ENCODE results near the gene IPO11.
A peak's percentile ranks its signal among the peaks of the same experiment; 100 is the strongest.

The IPO11 gene

GRCh38 chr5:62412549-62413329 lies at the start of gene IPO11:
Gene IPO11, plus strand, starts transcription at chr5:62412763. Its CDS starts 24,517 bp downstream, at chr5:62437280.
- peak; percentile 97 to 100 for DNase-seq

GRCh38 chr5:62369039-62369438 lies 43.5 kb upstream of the IPO11 start:
- DNase-seq, result no peak

GRCh38 chr5:62371409-62371808 lies 41.2 kb upstream of the IPO11 start:
- DNase-seq, result no peak

GRCh38 chr5:62372600-62372999 lies 40.0 kb upstream of the IPO11 start:
- no peak for DNase-seq

GRCh38 chr5:62373382-62373781 lies 39.2 kb upstream of the IPO11 start:
- no peak for DNase-seq

- no peak for DNase-seq
Measured at GRCh38 chr5:62374090-62374489, 38.5 kb upstream of the IPO11 start.

- DNase-seq, result no peak
Measured at GRCh38 chr5:62375627-62376026, 36.9 kb upstream of the IPO11 start.

- DNase-seq, result no peak
Measured at GRCh38 chr5:62376064-62376463, 36.5 kb upstream of the IPO11 start.

GRCh38 chr5:62385131-62385530 lies 27.4 kb upstream of the IPO11 start:
- no peak for DNase-seq

GRCh38 chr5:62385816-62386400 lies 26.7 kb upstream of the IPO11 start:
- DNase-seq, result no peak

- DNase-seq, result no peak
Measured at GRCh38 chr5:62386824-62387223, 25.7 kb upstream of the IPO11 start.

GRCh38 chr5:62395210-62395950 lies 17.2 kb upstream of the IPO11 start:
- no peak for DNase-seq

- DNase-seq, result peak; percentile 98
Measured at GRCh38 chr5:62403411-62404250, 8.9 kb upstream of the IPO11 start, which contains the start of gene DIMT1. Gene DIMT1, minus strand, starts transcription at chr5:62403905. Its CDS starts 133 bp downstream, at chr5:62403772.

- DNase-seq, result no peak
Measured at GRCh38 chr5:62413711-62414110, 1.1 kb downstream of the IPO11 start.

- no peak for DNase-seq
Measured at GRCh38 chr5:62418462-62419076, 6.0 kb downstream of the IPO11 start.

- DNase-seq, result no peak
Measured at GRCh38 chr5:62419609-62420008, 7.0 kb downstream of the IPO11 start.

GRCh38 chr5:62421414-62421813 lies 8.9 kb downstream of the IPO11 start:
- DNase-seq, result no peak

- DNase-seq, result no peak
Measured at GRCh38 chr5:62424763-62425162, 12.2 kb downstream of the IPO11 start.

- no peak for DNase-seq
Measured at GRCh38 chr5:62431735-62432620, 19.4 kb downstream of the IPO11 start.

- no peak for DNase-seq
Measured at GRCh38 chr5:62432621-62433064, 20.1 kb downstream of the IPO11 start.

- DNase-seq, result no peak
Measured at GRCh38 chr5:62448528-62448927, 36.0 kb downstream of the IPO11 start.
